ENCODE measurements around the gene TAX1BP1.

The TAX1BP1 gene

GRCh38 chr7:27875061-27875460 lies 135.1 kb downstream of the TAX1BP1 start:
- H3K4me3 ChIP-seq (ENCODE audit: low read length), result no peak overlapping the region
- H3K27me3 ChIP-seq (ENCODE audit: control insufficient read depth, insufficient read depth, low read length), result no peaks in the 10 kb centered on the region
- no peak for DNase-seq (ENCODE audit: low read depth, low spot score)
- no peak overlapping the region for H3K27ac ChIP-seq (ENCODE audit: low read length)
- H3K9me3 ChIP-seq (ENCODE audit: control insufficient read depth, insufficient read depth, low read length), result no peaks in the 10 kb centered on the region
- no CpG with 5 or more reads among the region's 9 CpGs for WGBS (ENCODE audit: insufficient coverage, insufficient read length)
- no peaks in the 10 kb centered on the region for H3K36me3 ChIP-seq (ENCODE audit: control insufficient read depth, insufficient read depth, low read length)
- H3K4me1 ChIP-seq (ENCODE audit: control insufficient read depth, insufficient read depth, low read length), result peaks cover 2% of the 10 kb centered on the region; the same call in 1 of the 2 replicates

GRCh38 chr7:27875832-27876231 lies 135.9 kb downstream of the TAX1BP1 start:
- H3K27ac ChIP-seq (ENCODE audit: low read length), result no peak overlapping the region
- H3K36me3 ChIP-seq (ENCODE audit: control insufficient read depth, insufficient read depth, low read length), result no peaks in the 10 kb centered on the region
- no peak for DNase-seq (ENCODE audit: low read depth, low spot score)
- H3K4me1 ChIP-seq (ENCODE audit: control insufficient read depth, insufficient read depth, low read length), result peaks cover 2% of the 10 kb centered on the region; the same call in 1 of the 2 replicates
- no peak overlapping the region for H3K4me3 ChIP-seq (ENCODE audit: low read length)
- WGBS (ENCODE audit: insufficient coverage, insufficient read length), result no CpG with 5 or more reads among the region's 2 CpGs
- H3K27me3 ChIP-seq (ENCODE audit: control insufficient read depth, insufficient read depth, low read length), result no peaks in the 10 kb centered on the region
- no peaks in the 10 kb centered on the region for H3K9me3 ChIP-seq (ENCODE audit: control insufficient read depth, insufficient read depth, low read length)

- H3K9me3 ChIP-seq (ENCODE audit: control insufficient read depth, insufficient read depth, low read length), result no peaks in the 10 kb centered on the region
- no peak overlapping the region for H3K4me3 ChIP-seq (ENCODE audit: low read length)
- H3K36me3 ChIP-seq (ENCODE audit: control insufficient read depth, insufficient read depth, low read length), result no peaks in the 10 kb centered on the region
- no CpG with 5 or more reads among the region's 8 CpGs for WGBS (ENCODE audit: insufficient coverage, insufficient read length)
- H3K27ac ChIP-seq (ENCODE audit: low read length), result no peak overlapping the region
- peaks cover 2% of the 10 kb centered on the region; the same call in 1 of the 2 replicates for H3K4me1 ChIP-seq (ENCODE audit: control insufficient read depth, insufficient read depth, low read length)
- no peaks in the 10 kb centered on the region for H3K27me3 ChIP-seq (ENCODE audit: control insufficient read depth, insufficient read depth, low read length)
- no peak for DNase-seq (ENCODE audit: low read depth, low spot score)
Observed at GRCh38 chr7:27876756-27877155, 136.8 kb downstream of the TAX1BP1 start.
